HG02885 (cell line): Measurements from ENCODE around the gene DAPK1.

ENCODE experiments used
- ATAC-seq: cut with Tn5 transposase; IDR thresholded peaks from one replicate; pipeline ENCODE4 v1.9.1; 2021; ENCODE audit warnings: mild to moderate bottlenecking; ENCODE audit not compliant: unreplicated experiment, poor library complexity

The DAPK1 gene

DNA sequence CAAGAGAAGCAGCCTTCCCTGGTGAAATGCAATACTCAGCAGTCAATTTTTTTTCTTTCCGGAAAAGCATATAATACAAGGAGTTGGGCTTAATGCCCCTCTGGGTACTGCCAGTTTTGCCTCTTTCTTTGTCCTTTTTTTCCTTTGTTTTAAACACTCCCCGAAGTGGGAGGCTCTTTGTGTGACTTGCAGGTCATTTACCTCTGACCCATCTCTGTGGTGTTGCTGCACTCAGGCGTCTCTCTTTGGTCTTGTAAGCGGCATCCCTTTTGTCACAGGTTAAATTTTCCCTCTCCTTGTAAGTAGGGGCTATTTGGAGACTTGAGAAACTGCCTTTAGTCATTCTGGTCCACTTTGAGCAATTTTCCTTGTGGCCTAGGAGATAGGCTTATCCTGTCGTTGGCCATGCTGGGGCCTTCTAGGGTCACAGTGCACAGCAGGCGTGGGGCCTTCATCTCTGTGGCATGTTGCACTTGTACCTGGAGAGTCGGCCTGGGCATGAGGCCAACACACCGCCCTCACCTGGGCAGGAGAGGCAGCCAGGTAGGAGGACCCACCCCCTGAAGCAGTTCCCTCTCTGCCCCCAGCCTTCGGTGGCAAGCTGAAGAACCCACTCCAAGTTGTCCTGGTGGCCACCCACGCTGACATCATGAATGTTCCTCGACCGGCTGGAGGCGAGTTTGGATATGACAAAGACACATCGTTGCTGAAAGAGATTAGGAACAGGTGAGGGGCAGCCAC, 200.6 kb downstream of the DAPK1 start:
- no peak for ATAC-seq

GRCh38 chr9:87699835-87700234, 202.2 kb downstream of the DAPK1 start:
- ATAC-seq = no peak

DNA sequence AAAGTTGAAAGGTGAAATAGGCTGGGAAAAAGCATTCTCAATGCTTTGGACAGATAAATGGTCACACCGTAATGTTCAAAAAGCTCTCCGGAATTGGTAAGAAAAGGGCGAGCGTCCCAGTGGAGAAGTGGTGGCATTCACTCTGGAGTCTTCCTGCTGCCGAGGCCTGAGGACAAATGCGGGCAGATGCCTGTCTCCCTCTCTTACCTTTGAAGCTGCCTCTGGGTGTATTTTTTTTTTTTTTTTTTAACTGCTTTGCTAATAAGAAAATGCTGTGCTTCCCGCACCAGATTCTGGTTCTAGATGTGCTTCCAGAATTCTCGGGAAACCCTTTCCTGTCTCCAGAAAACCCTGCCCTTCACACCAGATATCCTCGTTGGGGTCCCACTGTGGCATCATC, 203.8 kb downstream of the DAPK1 start:
- ATAC-seq = no peak

GRCh38 chr9:87701931-87702421, 204.3 kb downstream of the DAPK1 start:
- no peak for ATAC-seq

DNA sequence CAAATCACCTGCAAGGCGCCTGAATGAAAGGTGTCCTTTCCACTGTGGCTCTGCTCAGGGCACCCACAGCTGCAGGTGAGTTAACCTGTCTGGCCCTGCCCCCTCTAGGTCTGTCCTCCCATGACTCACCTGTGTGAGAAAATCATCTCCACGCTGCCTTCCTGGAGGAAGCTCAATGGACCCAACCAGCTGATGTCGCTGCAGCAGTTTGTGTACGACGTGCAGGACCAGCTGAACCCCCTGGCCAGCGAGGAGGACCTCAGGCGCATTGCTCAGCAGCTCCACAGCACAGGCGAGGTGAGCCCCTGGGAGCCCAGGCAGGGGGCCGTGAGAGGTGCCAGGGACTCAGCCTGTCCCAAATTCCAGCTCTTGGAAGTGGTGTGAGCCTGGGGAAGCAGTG, 205.3 kb downstream of the DAPK1 start:
- no peak for ATAC-seq

- ATAC-seq = no peak
Measured at GRCh38 chr9:87703636-87704276, 206.1 kb downstream of the DAPK1 start.

DNA sequence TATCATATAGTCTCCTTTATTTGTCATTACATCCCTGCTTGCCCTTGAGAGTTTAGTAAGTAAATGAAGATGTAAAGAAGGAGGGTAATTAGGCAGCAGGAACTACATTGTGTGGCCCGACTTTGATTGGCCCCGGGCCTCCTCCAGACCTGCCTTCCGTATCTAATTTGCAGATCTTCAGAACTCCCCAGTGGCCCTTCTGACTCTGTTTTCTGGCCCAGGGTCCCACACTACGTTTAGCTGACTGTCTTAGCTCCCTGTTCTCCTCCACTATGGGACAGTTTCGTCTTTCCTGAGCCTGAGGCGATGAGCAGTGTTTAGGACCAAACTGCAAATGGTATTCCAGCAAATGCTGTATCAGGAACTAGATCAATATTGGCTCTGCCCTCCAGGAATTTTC, 206.7 kb downstream of the DAPK1 start:
- no peak for ATAC-seq

- ATAC-seq = no peak
Measured at GRCh38 chr9:87706066-87706739, 208.5 kb downstream of the DAPK1 start.

GRCh38 chr9:87707805-87708506, 210.3 kb downstream of the DAPK1 start:
- ATAC-seq = no peak

GRCh38 chr9:87708546-87708945, 210.9 kb downstream of the DAPK1 start:
- ATAC-seq = no peak

DNA sequence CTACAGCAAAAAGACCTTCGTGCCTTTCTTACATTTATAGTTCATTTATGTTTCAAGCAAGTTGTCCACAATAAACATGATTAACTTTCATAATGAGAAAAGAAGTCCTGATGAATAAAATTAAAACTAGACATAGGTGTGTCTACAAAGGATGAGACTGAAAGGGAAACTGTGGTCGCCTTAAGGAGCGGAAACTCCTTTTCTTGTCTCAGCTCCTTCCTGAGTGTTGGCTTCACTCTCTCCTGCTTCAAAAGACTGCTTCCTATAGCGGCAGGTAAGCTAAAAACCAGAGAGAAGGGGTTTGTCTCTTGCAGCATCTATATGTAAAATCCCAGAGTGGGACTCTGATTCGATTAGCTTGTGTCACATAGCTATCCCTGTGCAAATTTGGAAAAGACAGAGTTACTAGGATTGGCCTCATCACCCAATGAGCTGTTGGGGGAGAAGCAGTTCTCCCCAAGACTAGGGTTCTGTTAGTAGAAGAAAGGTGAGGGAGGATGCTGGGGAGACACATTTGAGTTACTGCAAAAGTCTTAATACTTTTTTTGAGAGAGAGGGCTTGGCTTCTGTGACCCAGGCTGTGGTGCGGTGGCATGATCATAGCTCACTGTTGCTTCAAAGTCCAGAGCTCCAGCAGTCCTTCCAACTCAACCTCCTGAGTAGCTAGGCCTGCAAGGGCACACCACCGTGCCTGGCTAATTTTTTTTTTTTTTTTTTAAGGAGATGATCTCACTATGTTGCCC, 211.5 kb downstream of the DAPK1 start:
- ATAC-seq = no peak

DNA sequence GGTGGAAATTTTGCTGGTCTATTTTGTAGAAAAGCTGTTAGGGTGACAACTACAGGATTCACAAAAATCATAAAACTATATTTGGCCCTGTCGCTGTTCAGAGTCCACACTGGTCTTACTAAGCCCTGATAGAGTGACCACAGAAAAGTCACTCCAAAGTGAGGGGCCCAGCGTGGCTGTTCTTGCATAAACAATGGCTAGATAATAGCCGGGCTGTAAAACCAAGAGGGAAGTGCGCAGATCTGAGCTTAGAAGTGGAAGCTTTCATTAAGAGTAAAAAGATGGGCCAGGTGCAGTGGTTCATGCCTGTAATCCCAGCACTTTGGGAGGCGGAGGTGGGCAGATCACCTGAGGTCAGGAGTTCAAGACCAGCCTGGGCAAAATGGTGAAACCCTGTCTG, 212.8 kb downstream of the DAPK1 start:
- no peak for ATAC-seq

DNA sequence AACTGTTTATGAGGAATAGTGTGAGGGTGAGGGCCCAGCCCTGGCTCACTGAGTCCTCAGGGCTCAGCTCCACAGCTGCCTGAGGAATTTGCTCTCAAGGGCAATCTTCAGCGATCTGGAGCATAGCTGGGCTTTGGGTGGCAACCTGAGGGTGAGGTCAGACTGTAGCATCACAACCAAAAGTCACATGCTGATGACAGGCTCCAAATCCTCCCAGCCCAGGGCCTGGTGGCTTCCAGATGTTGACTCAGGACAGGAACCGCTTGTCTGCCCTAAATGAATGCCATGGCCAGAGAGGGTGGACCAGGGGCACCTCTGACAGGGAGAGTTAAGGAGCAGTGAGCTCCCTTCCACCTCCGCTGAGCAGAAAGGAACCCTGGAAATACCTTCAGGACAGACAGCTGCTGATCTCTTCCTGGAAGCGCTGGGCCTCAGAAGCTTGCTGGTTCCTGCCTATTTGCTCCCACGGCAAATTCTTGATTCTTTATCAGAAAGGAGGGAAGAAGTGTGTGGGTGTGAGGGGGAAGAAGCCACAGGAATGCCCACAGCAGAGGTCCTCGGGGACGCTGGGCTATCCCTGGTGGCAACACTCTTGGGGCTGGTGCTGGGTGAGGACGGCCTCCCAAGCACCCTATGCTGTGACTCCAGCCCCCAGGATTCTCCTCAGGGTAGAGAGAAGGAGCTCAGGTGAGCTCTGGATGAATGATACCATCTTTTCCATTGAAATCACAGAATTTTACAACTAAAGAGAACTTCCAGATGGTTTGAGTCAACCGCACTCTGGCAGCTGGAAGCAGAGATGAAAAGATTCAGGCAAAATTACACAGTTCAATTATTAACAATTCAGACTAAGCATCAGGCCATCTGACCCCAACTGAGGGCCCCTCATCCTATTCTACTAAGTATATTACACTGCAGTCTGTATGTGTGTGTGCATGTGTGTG, 214.5 kb downstream of the DAPK1 start:
- no peak for ATAC-seq

GRCh38 chr9:87712801-87713277, 215.2 kb downstream of the DAPK1 start:
- no peak for ATAC-seq

GRCh38 chr9:87713278-87713987, 215.8 kb downstream of the DAPK1 start:
- ATAC-seq = no peak

DNA sequence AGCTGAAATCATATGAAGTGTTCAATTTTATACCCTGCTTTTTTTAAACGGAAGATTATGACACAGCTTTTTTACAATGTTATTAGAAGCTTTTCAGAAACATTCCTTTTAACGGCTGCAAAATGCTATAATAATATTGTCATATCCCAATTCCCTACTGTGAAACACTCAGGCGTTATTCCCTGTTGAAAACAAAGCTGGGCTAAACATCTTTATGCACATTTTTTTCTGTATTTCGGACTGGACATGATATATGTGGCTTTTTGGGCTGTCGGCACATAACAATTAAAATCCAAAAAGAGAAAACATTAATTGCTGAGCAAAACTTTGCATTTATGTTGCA, 216.3 kb downstream of the DAPK1 start:
- no peak for ATAC-seq

- no peak for ATAC-seq
Measured at GRCh38 chr9:87714819-87715218, 217.2 kb downstream of the DAPK1 start.

DNA sequence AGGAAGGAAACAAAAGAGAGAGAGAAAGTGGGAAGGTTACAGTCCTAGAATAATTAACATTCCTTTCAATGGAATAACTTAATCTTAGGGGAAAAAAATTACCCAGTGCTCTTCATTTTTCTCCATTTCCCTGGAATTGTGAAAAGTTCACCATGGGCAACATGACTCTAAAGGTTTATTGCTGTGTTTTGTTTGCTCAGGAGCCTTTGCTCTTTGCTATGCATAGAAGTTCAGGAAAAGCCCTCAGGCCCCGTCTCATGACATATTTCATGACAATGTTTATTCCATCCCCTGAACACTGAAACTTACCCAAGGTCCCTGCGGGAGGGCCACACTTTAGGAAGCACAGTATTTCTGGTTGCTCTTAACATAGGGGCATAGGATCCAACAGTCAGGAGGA, 218.5 kb downstream of the DAPK1 start:
- ATAC-seq = no peak
